NCI-H446 treated with DMSO at 0.1 percent for 48 hours (cell line): ENCODE data around the gene RAB40C.

Experiments
- DNase-seq: peaks from one replicate; lab custom pipeline; 2025; lab: John Stamatoyannopoulos, UW

The RAB40C gene

GRCh38 chr16:617855-618254 lies 28.0 kb downstream of the RAB40C start:
- no peak for DNase-seq

GRCh38 chr16:619476-620100 lies 29.7 kb downstream of the RAB40C start:
- no peak for DNase-seq

DNA sequence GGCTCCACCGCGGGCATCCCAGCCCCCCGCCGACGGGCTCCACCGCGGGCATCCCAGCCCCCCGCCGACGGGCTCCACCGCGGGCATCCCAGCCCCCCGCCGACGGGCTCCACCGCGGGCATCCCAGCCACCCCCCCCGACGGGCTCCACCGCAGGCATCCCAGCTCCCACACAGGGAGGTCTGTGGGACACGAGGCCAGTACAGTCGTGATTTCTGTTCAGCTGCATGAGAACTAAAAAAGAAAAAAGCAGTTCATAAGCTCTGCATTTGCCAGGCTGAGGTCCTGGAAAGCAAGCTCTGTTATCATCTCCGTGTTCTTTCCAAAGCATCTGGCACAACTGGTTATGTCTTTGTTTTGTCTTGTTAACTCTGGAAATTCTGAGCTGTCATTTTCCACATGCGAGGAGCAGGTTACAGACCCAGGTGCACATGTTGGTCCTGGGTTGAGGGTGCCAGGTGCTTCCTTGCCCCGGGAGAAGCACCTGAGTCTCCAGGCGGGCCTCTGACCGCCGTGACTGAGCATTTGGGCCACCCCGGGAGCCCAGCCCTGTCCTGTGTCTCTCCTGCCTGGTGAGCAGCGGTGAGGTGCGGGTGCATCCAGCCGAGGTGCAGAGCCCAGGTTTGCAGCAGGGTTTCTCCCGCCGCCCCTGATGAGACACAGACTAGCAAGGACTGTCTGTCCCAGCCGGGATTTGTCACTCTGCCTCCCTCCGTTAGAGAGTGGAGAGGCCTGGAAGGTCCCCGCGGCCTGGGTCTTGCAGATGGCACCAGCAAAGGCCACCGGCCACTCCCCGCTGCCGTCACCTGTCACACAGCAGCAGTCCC lies 31.0 kb downstream of the RAB40C start:
- no peak for DNase-seq

DNA sequence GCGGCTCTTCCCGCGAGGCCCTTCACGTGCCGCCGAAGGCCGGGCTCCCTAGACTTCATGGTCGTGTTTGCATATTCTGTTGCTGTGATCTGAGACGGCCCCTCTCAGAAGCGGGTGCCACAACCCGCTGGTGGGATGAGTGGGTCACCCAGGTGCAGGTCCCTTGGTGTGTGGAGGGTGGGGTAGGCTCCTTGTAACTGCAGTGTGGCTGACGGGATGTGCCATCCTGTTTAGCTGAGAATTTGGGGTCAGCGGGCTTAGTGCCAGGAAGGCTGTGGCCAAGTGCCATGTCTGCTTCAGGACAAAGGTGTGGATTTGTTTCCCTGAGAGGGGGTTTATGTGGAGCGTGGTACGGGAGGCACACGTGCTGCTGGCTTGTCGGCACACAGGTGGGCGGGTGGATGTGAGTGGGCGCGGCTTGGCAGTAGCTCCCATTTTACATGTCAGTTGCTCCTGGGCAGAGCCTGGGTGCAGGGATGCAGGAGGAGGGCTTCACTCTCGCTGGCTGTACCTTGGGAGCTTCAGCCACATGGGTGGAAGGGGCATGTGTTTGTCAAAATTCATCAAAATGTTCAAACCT lies 31.8 kb downstream of the RAB40C start:
- no peak for DNase-seq

DNA sequence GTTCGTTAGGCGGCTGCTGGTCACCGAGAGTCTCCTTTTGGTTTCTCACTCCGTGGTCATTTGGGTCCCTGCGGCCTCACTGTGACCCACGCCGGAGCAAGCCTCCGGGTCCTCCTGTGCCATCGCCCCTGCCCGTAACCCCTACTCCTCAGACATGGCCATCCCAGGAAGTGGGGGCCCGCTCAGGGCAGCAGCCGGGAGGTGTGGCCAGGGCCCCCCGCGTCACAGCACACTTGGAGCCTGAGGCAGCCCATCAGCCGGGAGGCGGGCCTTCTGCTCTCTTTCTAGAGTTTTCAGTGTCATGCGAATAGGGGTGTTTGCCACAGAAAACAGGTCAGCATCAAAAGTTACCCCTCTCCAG lies 33.0 kb downstream of the RAB40C start:
- no peak for DNase-seq

DNA sequence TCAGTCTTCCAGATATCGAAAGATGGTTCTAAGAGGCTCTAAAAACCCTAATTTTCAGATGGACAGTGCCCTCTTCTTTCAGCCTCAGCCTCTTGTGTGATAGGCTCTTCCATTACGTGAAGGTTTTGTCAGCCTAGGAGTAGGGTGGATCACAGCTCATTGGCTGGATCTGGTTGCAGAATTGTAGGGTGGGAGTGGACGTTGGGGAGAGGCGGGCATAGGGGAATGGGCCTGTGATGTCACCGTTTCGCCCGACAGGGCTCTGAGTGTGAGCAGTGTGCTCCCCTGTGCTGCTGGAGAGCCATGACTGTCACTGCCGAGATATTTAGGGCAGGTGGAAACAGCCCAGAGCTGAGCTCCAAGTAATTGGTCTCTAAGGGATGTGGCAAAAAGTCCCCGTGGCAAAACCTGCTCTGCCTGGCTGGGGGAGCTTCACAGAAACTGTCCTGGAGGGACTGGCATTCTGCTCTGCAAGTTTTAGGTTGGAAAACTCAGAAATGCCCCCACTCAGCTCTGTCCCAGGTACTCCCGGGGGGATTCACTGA lies 34.7 kb downstream of the RAB40C start:
- DNase-seq: no peak

- DNase-seq: no peak
Measured at GRCh38 chr16:625117-625976, 35.5 kb downstream of the RAB40C start.

GRCh38 chr16:625977-626765 lies 36.3 kb downstream of the RAB40C start:
- DNase-seq: no peak

GRCh38 chr16:626787-627453 lies 37.1 kb downstream of the RAB40C start:
- DNase-seq: no peak

DNA sequence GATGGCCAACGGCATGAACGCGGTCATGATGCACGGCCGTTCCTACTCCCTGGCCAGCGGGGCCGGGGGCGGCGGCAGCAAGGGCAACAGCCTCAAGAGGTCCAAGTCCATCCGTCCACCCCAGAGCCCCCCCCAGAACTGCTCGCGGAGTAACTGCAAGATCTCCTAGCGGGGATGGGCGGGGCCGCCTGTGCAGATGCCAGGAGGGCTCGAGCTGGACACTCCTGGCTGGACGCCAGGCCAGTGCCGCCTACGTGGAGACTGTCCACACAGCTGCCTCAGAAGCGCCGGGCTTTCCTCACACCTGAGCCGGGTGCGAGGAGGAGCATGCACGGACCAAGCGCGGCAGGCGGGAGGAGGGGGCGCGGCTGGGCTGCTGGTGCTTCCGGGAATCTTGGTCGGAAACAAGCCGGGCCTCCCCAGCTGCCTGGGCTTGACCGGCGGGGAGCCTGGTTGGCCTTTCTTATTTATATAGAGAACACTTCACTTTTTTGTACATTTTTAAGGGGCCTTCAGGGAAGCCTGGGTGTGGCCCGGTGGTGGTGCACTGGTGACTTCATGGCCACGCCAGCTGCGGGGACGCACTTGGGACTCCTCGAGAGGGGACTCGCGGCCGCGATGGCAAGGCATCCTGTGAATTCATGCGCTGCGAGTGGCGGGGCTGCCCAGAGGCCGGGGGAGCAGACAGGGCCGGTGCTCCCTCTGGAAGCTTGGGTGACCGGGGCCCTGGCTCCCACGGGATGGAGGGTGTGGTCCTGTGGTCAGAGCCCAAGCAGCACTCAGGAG lies 37.8 kb downstream of the RAB40C start:
- no peak for DNase-seq

- no peak for DNase-seq
Measured at GRCh38 chr16:628321-629061, 38.6 kb downstream of the RAB40C start.

- DNase-seq: no peak
Measured at GRCh38 chr16:629185-629832, 39.4 kb downstream of the RAB40C start.

GRCh38 chr16:629833-630248 lies 40.0 kb downstream of the RAB40C start:
- no peak for DNase-seq

DNA sequence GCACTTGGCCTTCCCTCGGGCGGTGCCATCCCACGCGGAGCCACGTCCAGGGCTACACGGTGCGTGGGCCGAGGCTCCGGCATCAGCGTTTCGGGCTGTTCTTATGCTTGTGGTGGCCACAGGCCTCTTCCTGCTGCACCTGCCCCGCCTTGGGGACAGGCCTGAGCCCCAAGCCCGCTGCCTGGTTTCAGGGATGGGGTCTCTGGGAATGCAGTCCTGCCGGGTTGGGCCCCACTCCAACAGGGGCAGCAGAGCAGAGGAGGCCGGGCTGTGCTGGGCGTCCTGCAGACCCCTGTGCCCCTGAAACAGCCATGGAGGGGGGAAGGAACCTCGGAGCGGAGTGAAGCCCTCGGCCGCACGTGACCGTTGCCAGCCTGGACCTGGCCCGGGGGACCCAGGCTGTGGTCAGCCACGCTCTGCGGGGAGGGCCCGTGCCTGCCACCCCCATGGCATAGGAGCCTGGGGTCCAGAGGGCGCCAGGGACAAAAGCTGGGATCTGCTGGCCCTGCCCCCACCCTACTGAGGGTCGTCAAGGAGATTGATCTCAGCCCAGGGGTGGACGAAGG lies 40.5 kb downstream of the RAB40C start:
- DNase-seq: no peak

GRCh38 chr16:630815-631405 lies 41.0 kb downstream of the RAB40C start, which contains the start of gene WFIKKN1:
TSS of gene WFIKKN1 (plus strand) at chr16:630985. CDS start at chr16:631254, 269 bp downstream.
- DNase-seq: no peak

- DNase-seq: no peak
Measured at GRCh38 chr16:631808-632358, 42.0 kb downstream of the RAB40C start.
